GM23338 (cell line): ENCODE data around the gene TNS1.

Experiments used
- CREB1 ChIP-seq: fragments of 250-450 bp; sonication (Bioruptor Pico); IDR thresholded peaks from 2 replicates; pipeline ENCODE4 v1.5.0; 2020; ENCODE audit warnings: low read depth, mild to moderate bottlenecking, moderate library complexity
- CTCF ChIP-seq, 2 experiments: fragments of 200-600 bp in 1 of 2; sonication (generic) in 1 of 2; conservative IDR thresholded peaks; 2 replicates each; pipeline versions ENCODE4 v1.5.1 to v1.6.1; 2016 to 2017; ENCODE audit warnings: antibody characterized with exemption in 2 of 2, low read depth in 2 of 2, mild to moderate bottlenecking in 2 of 2, moderate library complexity in 1 of 2
- EZH2 ChIP-seq: fragments of 200-600 bp; sonication (generic); IDR thresholded peaks from one replicate; pipeline ENCODE4 v1.8.0; 2017; ENCODE audit warnings: antibody characterized with exemption, mild to moderate bottlenecking, low read depth; ENCODE audit not compliant: unreplicated experiment
- JUNB ChIP-seq: IDR thresholded peaks from one replicate; pipeline ENCODE4 v1.6.1; 2016; ENCODE audit warnings: antibody characterized with exemption; ENCODE audit not compliant: unreplicated experiment
- REST ChIP-seq: IDR thresholded peaks from one replicate; pipeline ENCODE4 v1.6.1; 2018; ENCODE audit warnings: antibody characterized with exemption; ENCODE audit not compliant: unreplicated experiment
- TF ChIP-seq, protein P1 (sequence below): IDR thresholded peaks from 2 replicates; pipeline ENCODE4 v1.6.1; 2016; ENCODE audit warnings: antibody characterized with exemption

DNA sequence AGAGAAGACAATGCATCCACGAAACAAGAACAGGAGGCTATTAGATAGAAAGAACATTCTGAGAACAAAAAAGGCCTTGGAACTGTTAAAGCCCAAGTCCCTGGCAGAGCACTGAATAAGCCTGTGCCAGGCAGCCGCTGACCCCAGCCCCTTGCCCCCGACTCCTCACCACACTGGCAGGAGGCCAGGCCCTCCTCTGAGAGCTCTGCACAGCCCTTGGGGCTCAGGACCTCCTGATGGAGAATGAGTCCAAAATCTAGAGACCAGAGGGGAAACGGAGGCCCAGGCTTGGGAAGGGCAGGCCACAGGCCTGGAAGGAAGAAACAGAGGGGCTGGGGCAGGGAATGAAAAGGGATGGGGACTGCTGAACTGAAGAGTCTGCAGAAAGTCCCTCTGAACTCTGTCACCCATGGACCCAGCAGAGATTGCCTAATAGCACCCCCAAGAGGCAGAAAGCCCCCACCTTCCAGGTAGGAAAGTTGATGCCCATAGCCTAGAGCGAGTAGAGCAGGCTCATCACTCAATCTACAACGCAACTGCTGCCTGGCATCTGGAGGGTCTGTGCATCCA is 18.3 kb upstream of the TNS1 start:
- TF ChIP-seq CTCF (conservative IDR thresholded peaks at IDR 0.05; ENCODE audit: low read depth in 2 of 2) (peak in 1 of 2 experiments; percentile 57; a peak in 2 of 4 replicates), REST (no peak), CREB1 (no peak), JUNB (no peak), EZH2 (no peak)
- TF ChIP-seq, protein P1, sequence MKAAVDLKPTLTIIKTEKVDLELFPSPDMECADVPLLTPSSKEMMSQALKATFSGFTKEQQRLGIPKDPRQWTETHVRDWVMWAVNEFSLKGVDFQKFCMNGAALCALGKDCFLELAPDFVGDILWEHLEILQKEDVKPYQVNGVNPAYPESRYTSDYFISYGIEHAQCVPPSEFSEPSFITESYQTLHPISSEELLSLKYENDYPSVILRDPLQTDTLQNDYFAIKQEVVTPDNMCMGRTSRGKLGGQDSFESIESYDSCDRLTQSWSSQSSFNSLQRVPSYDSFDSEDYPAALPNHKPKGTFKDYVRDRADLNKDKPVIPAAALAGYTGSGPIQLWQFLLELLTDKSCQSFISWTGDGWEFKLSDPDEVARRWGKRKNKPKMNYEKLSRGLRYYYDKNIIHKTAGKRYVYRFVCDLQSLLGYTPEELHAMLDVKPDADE, result no peak
